WTC11 (cell line): Measurements from ENCODE around the gene PTPRN2.

Experiments
- ATF3 ChIP-seq: sonication (generic); formaldehyde crosslinking; conservative IDR thresholded peaks from 2 replicates; pipeline ENCODE4 v1.8.1; 2022; ENCODE audit warnings: mild to moderate bottlenecking, missing genetic modification reagents
- CREB1 ChIP-seq: sonication (generic); formaldehyde crosslinking; IDR thresholded peaks from 2 replicates; pipeline ENCODE4 v1.8.0; 2023; ENCODE audit warnings: mild to moderate bottlenecking, missing genetic modification reagents
- CTCF ChIP-seq: fragments of 200-600 bp; IDR thresholded peaks from 2 replicates; pipeline ENCODE4 v1.8.0; 2022; ENCODE audit warnings: antibody characterized with exemption
- E2F5 ChIP-seq: sonication (generic); formaldehyde crosslinking; IDR thresholded peaks from 2 replicates; pipeline ENCODE4 v1.8.1; 2022; ENCODE audit warnings: mild to moderate bottlenecking, moderate library complexity, missing genetic modification reagents
- MAX ChIP-seq: sonication (generic); formaldehyde crosslinking; IDR thresholded peaks from 2 replicates; pipeline ENCODE4 v1.8.0; 2022; ENCODE audit warnings: mild to moderate bottlenecking, missing genetic modification reagents
- NR2C2 ChIP-seq: sonication (generic); formaldehyde crosslinking; IDR thresholded peaks from 2 replicates; pipeline ENCODE4 v1.8.0; 2022; ENCODE audit warnings: mild to moderate bottlenecking, missing genetic modification reagents
- OVOL2 ChIP-seq: fragments of 250-450 bp; sonication (Bioruptor Pico); IDR thresholded peaks from 2 replicates; pipeline ENCODE4 v1.9.0; 2021; ENCODE audit warnings: mild to moderate bottlenecking, borderline replicate concordance
- SP1 ChIP-seq: sonication (generic); formaldehyde crosslinking; conservative IDR thresholded peaks from 2 replicates; pipeline ENCODE4 v1.8.1; 2022; ENCODE audit warnings: missing genetic modification reagents
- STAT6 ChIP-seq: sonication (generic); formaldehyde crosslinking; conservative IDR thresholded peaks from 2 replicates; pipeline ENCODE4 v1.8.1; 2023; ENCODE audit warnings: mild to moderate bottlenecking, low read depth, missing genetic modification reagents, moderate library complexity
- USF1 ChIP-seq: sonication (generic); formaldehyde crosslinking; IDR thresholded peaks from 2 replicates; pipeline ENCODE4 v1.8.0; 2022; ENCODE audit warnings: mild to moderate bottlenecking, missing genetic modification reagents
- ZNF416 ChIP-seq: fragments of 250-450 bp; sonication (Bioruptor Pico); IDR thresholded peaks from 2 replicates; pipeline ENCODE4 v1.9.0; 2021; ENCODE audit warnings: mild to moderate bottlenecking, inconsistent platforms

GRCh38 chr7:158601090-158601489 is 13.5 kb upstream of the PTPRN2 start:
- TF ChIP-seq CTCF (no peak), SP1 (CRISPR knock-in tag) (no peak), OVOL2 (CRISPR knock-in tag) (no peak), MAX (CRISPR knock-in tag) (no peak), USF1 (no peak), E2F5 (no peak), CREB1 (CRISPR knock-in tag) (no peak), ZNF416 (CRISPR knock-in tag) (no peak), ATF3 (CRISPR knock-in tag) (no peak), STAT6 (CRISPR knock-in tag) (no peak), NR2C2 (CRISPR knock-in tag) (no peak)
